Lower leg skin (tissue), 4 donors: ENCODE results near the gene UBE3D. TPM values are rescaled to one million over a fixed set of nuclear protein-coding genes. Genes with fewer than 3 reads are reported as not detected.

Source experiments
- DNase-seq, 2 donors: peaks; one replicate each; pipeline ENCODE4 v3.0.0-alpha.2; 2019; ENCODE audit warnings: low spot score in 2 of 2
- H3K4me3 ChIP-seq: fragments of 200-600 bp; sonication (generic); 2 replicates; pipeline ENCODE4 v1.5.1; 2017; ENCODE audit warnings: mild to moderate bottlenecking, low read depth; ENCODE audit not compliant: poor library complexity, severe bottlenecking
- CTCF ChIP-seq, 3 donors: fragments of 450-650 bp; IDR thresholded peaks; one replicate each; pipeline ENCODE4 v1.5.1; 2016; ENCODE audit warnings: antibody characterized with exemption in 3 of 3, mild to moderate bottlenecking in 3 of 3, moderate library complexity in 2 of 3
- POLR2A ChIP-seq, 2 donors: fragments of 450-650 bp; IDR thresholded peaks; one replicate each; pipeline ENCODE4 v1.6.1; 2016 to 2017; ENCODE audit warnings: antibody characterized with exemption in 2 of 2, mild to moderate bottlenecking in 1 of 2, moderate library complexity in 1 of 2
- WGBS, 2 donors: methylation state at CpG; one replicate each; pipeline ENCODE4 v1.1.5; 2018; 5-methylcytosine and 5-hydroxymethylcytosine counted together
- intact Hi-C: fragments of 100-400 bp; cut with DNase I; formaldehyde crosslinking; loops from one replicate; pipeline ENCODE4 v1.15.0; 2023; ENCODE audit warnings: low total_unique reads
- total RNA-seq, 4 donors: library from RNA; depleted of rRNA; stranded (reverse); fragments of >200 nt; gene quantifications; one replicate each; pipeline ENCODE4 v1.1.0, GENCODE V29; 2016

UBE3D gene
- total RNA-seq, 4 donors from 2014 or later, result 5.1 to 5.8 (median 5.2) TPM

DNA sequence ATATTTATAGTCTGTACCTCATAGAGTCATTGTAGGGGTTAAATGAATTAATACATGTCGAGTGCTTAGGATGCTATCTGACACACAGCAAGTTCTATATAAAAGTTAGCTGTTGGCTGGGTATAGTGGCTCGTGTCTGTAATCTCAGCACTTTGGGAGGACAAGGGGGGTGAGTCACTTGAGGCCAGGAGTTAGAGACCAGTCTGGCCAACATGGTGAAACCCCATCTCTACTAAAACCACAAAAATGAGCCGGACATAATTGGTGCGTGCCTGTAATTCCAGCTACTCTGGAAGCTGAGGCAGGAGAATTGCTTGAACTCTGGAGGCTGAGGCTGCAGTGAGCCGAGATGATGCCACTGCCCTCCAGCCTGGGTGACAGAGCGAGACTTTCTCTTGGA is 222.9 kb downstream of the UBE3D start:
- WGBS, 2 donors, result 82 to 85% methylated on average over 6 of the region's 6 CpGs

More for the DNA sequence above, 222.9 kb downstream of the UBE3D start:
- TF ChIP-seq CTCF (IDR thresholded peaks at IDR 0.05) (no peak), POLR2A (IDR thresholded peaks at IDR 0.05) (no peak)
- intact Hi-C loops, result no loop called here
- no peak for DNase-seq
- H3K4me3 ChIP-seq, result no peak overlapping the region

Other genes starting within 250 kb of the UBE3D start
- 10 to 100 TPM; 32.6 to 75.8 (median 49.3) TPM for gene DOP1A, start 1.8 kb upstream of the UBE3D start, total RNA-seq
- gene PGM3, start 127.4 kb upstream of the UBE3D start, total RNA-seq, result 10 to 100 TPM in 3 of 4 donors, 1 to 10 TPM in 1; 8.9 to 13.5 (median 11.4) TPM
- 1 to 10 TPM; 1.1 to 2.2 (median 1.7) TPM for gene RWDD2A, start 127.5 kb upstream of the UBE3D start, total RNA-seq